DOHH2 (cell line): ENCODE measurements around the gene DHRS3.

Experiments
- CTCF ChIP-seq: fragments of 200-600 bp; sonication (generic); IDR thresholded peaks from one replicate; pipeline ENCODE4 v1.5.1; 2014; ENCODE audit warnings: antibody characterized with exemption, mild to moderate bottlenecking, low read depth, low read length; ENCODE audit not compliant: poor library complexity, severe bottlenecking
- EZH2phosphoT487 ChIP-seq: fragments of 200-600 bp; sonication (generic); IDR thresholded peaks from 2 replicates; pipeline ENCODE4 v1.6.1; 2017; ENCODE audit warnings: borderline replicate concordance, mild to moderate bottlenecking, antibody characterized with exemption, low read length, moderate library complexity, mixed read lengths

GRCh38 chr1:12644237-12644636 is 26.2 kb upstream of the DHRS3 start:
- TF ChIP-seq CTCF = no peak
- TF ChIP-seq EZH2phosphoT487 = no peak
